Hepatocyte (in vitro differentiated cells): Measurements from ENCODE around the gene FGF3.

Source experiments
- CTCF ChIP-seq: fragments of 200-600 bp; sonication (generic); IDR thresholded peaks from 2 replicates; pipeline ENCODE4 v1.5.1; 2016; ENCODE audit warnings: antibody characterized with exemption, mild to moderate bottlenecking; ENCODE audit not compliant: poor library complexity
- EZH2phosphoT487 ChIP-seq: fragments of 200-600 bp; sonication (generic); IDR thresholded peaks from one replicate; pipeline ENCODE4 v1.6.1; 2018; ENCODE audit warnings: antibody characterized with exemption, mild to moderate bottlenecking, low read depth, moderate library complexity; ENCODE audit not compliant: unreplicated experiment, severe bottlenecking

- TF ChIP-seq CTCF (no peak), EZH2phosphoT487 (no peak)
Observed at GRCh38 chr11:69859275-69859934, 40.2 kb upstream of the FGF3 start.
